ENCODE data around the gene ZFX. TPM values are rescaled to one million over a fixed set of nuclear protein-coding genes. Genes with fewer than 3 reads are reported as not detected.
"Not testable (repeated sequence)": the region's sequence is repeated elsewhere in the genome, so short reads cannot be mapped to it uniquely, and the experiment has no call there.

The ZFX gene
- total and polyA plus RNA-seq, 10 of the 15 experiments (the other 5 are each of a cell fraction or from before 2014, with no cell fraction given) = 6.8 to 40.9 (median 24.6) TPM

DNA sequence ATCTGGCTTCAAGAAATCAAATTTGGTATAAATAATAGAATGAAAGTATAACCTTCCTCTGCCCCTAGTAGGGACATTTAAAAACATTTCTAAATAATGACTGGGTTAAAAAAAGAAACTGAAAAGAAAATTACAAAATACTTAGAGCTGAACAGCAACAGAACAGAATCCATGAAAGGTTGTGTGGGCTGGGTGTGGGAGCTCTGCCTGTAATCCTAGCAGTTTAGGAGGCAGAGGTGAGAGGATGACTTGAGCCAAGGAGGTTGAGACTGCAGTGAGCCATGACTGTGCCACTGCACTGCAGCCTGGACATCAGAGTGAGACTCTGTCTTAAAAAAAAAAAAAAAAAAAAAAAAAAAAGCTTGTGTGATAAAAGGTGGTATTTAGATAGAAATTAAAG, 12.3 kb upstream of the ZFX start:
- no peaks in the 10 kb centered on the region for H3K36me3 ChIP-seq (ENCODE audit: control insufficient read depth in 2 of 2, insufficient read depth in 2 of 2, low read length in 1 of 2)
- H2AFZ ChIP-seq (ENCODE audit: control insufficient read depth, low read depth, low read length) = no peak overlapping the region
- in situ Hi-C loops (cut with MboI) = no loop called here
- intact Hi-C loops (cut with micrococcal nuclease; ENCODE audit: unreplicated experiment) = no loop called here
- ChIA-PET SMC1A (ENCODE audit: uncharacterized antibody, unreplicated experiment) (no interaction called here), POLR2A (interaction anchor here (0.6 kb wide), 1 partner anchor 792 kb away, joined by 3 read pairs; no protein-coding TSS in a partner anchor), RAD21 (ENCODE audit: unreplicated experiment) (no interaction called here), CTCF (interaction anchor here (0.6 to 1.0 kb wide), 2 partner anchors 24 to 51 kb away, joined by 3 read pairs; no protein-coding TSS in a partner anchor)
- ATAC-seq = no peak
- DNase-seq (ENCODE audit: low read depth, low spot score) = no peak
- no peak overlapping the region for H3K27ac ChIP-seq (ENCODE audit: control insufficient read depth, insufficient read depth)
- no peak for FAIRE-seq
- no peaks in the 10 kb centered on the region for H4K20me1 ChIP-seq (ENCODE audit: control insufficient read depth, insufficient read depth)
- H3K9me3 ChIP-seq (replicated peaks; ENCODE audit: control insufficient read depth, insufficient read depth, low read length) = no peaks in the 10 kb centered on the region
- BruUV-seq (replicated peaks) = no TSS peak
- no peak overlapping the region for H3K9ac ChIP-seq (ENCODE audit: control insufficient read depth, insufficient read depth, low read length)
- no peak overlapping the region for H3K4me3 ChIP-seq
- no peak overlapping the region for H3K4me2 ChIP-seq (ENCODE audit: control insufficient read depth, insufficient read depth)
- TF ChIP-seq EED (IDR thresholded peaks at IDR 0.05; ENCODE audit: low read depth) = no peak
- no peak for TF ChIP-seq ESRRA (IDR thresholded peaks at IDR 0.05; ENCODE audit: low read length)
- no peak for TF ChIP-seq KDM1A (IDR thresholded peaks at IDR 0.05; ENCODE audit: borderline replicate concordance)
- no peak for TF ChIP-seq SREBF1 (IDR thresholded peaks at IDR 0.05; ENCODE audit: low read length)
- no peak for TF ChIP-seq ZNF384 (IDR thresholded peaks at IDR 0.05; ENCODE audit: borderline replicate concordance, low read depth, low read length)
- no peak for TF ChIP-seq GATAD2B (conservative IDR thresholded peaks at IDR 0.05; ENCODE audit: low read depth)
- no peak for TF ChIP-seq KLF5 (IDR thresholded peaks at IDR 0.05; ENCODE audit: partially characterized antibody)
- TF ChIP-seq SUZ12 (IDR thresholded peaks at IDR 0.05; ENCODE audit: unreplicated experiment) = no peak
- no peak for TF ChIP-seq SIX5 (IDR thresholded peaks at IDR 0.05; ENCODE audit: low read depth, low read length, severe bottlenecking)
- TF ChIP-seq GABPA (IDR thresholded peaks at IDR 0.05; ENCODE audit: low read depth) = no peak
- TF ChIP-seq ZNF24 (IDR thresholded peaks at IDR 0.05) = no peak
- no peak for TF ChIP-seq BMI1 (IDR thresholded peaks at IDR 0.05; ENCODE audit: borderline replicate concordance)
- TF ChIP-seq SMARCA5 (IDR thresholded peaks at IDR 0.05) = no peak
- H3K79me2 ChIP-seq (ENCODE audit: control insufficient read depth, insufficient read depth, low read length) = no peaks in the 10 kb centered on the region
- no peaks in the 10 kb centered on the region for H3K27me3 ChIP-seq (replicated peaks in 1 of 2; ENCODE audit: control insufficient read depth in 2 of 2, insufficient read depth in 2 of 2, low read length in 1 of 2)
- H3K4me1 ChIP-seq (ENCODE audit: control insufficient read depth, insufficient read depth, low read length) = no peaks in the 10 kb centered on the region

DNA sequence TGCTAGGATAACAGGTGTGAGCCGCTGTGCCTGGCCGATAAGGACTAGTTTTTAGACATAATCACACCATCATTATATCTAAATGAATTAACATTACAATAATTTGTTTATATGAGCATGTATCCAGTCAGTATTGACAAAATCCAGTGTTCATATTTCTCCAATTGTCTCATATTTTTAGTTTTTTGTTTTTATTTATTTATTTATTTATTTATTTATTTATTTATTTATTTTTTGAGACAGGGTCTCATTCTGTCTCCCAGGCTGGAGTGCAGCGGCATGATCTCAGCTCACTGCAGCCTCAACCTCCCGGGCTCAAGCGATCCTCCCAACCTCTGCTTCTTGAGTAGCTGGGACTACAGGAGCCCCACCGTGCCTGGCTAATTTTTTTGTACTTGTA, 5.5 kb upstream of the ZFX start:
- DNase-seq (ENCODE audit: low read depth, low spot score); H4K20me1 ChIP-seq (ENCODE audit: control insufficient read depth, insufficient read depth); H3K79me2 ChIP-seq (ENCODE audit: control insufficient read depth, insufficient read depth, low read length); ATAC-seq; FAIRE-seq; H3K9me3 ChIP-seq (replicated peaks; ENCODE audit: control insufficient read depth, insufficient read depth, low read length); H2AFZ ChIP-seq (ENCODE audit: control insufficient read depth, low read depth, low read length); CTCF ChIA-PET; H3K9ac ChIP-seq (ENCODE audit: control insufficient read depth, insufficient read depth, low read length); in situ Hi-C loops (cut with MboI); BruUV-seq (replicated peaks); POLR2A ChIA-PET; RAD21 ChIA-PET (ENCODE audit: unreplicated experiment); H3K4me2 ChIP-seq (ENCODE audit: control insufficient read depth, insufficient read depth); H3K27me3 ChIP-seq (replicated peaks in 1 of 2; ENCODE audit: control insufficient read depth in 2 of 2, insufficient read depth in 2 of 2, low read length in 1 of 2); H3K4me3 ChIP-seq; H3K36me3 ChIP-seq (ENCODE audit: control insufficient read depth in 2 of 2, insufficient read depth in 2 of 2, low read length in 1 of 2); intact Hi-C loops (cut with micrococcal nuclease; ENCODE audit: unreplicated experiment); H3K27ac ChIP-seq (ENCODE audit: control insufficient read depth, insufficient read depth): not testable (repeated sequence)
- SMC1A ChIA-PET (ENCODE audit: uncharacterized antibody, unreplicated experiment) = interaction anchor here (1.6 kb wide), 1 partner anchor 20 kb away, joined by 3 read pairs; no protein-coding TSS in a partner anchor
- peaks cover 14% of the 10 kb centered on the region for H3K4me1 ChIP-seq (ENCODE audit: control insufficient read depth, insufficient read depth, low read length)
- whole genome bisulfite sequencing (ENCODE audit: insufficient coverage, insufficient replicate concordance, low lambda C conversion rate, missing lambda C conversion rate) = 96% methylated on average over 6 of the region's 6 CpGs
